M059J (cell line): ENCODE measurements around the gene NXNL1. TPM values are rescaled to one million over a fixed set of nuclear protein-coding genes. Genes with fewer than 3 reads are reported as not detected.
A peak's percentile ranks its signal among the peaks of the same experiment; 100 is the strongest.

Experiments used
- DNase-seq: peaks from one replicate; pipeline ENCODE4 v3.0.0-alpha.2; 2012; ENCODE audit warnings: low read depth
- total RNA-seq: library from RNA; depleted of rRNA; stranded (reverse); fragments of >200 nt; shearing (Covaris generic); gene quantifications from 2 replicates; pipeline ENCODE4 v1.2.3, GENCODE V29; 2014; rRNA removed

NXNL1 gene
- total RNA-seq, 1 experiment from 2014 or later = not detected

GRCh38 chr19:17419621-17420474 lies 40.9 kb downstream of the NXNL1 start, which contains the start of gene MVB12A:
TSS of gene MVB12A (plus strand) at chr19:17420047. CDS start at chr19:17420136, 89 bp downstream.
- DNase-seq = peak; percentile 99

- peak; percentile 37 for DNase-seq
These were observed 41.5 kb downstream of the NXNL1 start for GRCh38 chr19:17419154-17419620.

DNA sequence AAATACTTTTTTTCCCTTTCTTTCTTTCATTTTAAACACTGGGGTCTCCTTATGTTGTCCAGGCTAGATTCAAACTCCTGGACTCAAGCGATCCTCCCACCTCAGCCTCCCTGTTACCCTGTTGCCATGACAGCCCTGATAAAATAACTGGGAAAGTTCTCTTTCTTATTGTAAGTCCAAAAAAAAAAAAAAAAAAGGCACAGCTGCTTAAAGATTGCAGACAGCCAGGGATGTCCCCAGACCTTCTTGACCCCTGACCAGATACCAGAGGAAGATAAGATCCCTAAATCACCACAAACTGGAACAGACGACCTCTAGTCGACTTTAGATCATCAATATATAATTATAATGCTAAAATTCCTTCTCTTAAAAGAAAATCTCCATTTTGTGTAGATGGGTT lies 42.0 kb downstream of the NXNL1 start:
- peak; percentile 33 for DNase-seq

DNA sequence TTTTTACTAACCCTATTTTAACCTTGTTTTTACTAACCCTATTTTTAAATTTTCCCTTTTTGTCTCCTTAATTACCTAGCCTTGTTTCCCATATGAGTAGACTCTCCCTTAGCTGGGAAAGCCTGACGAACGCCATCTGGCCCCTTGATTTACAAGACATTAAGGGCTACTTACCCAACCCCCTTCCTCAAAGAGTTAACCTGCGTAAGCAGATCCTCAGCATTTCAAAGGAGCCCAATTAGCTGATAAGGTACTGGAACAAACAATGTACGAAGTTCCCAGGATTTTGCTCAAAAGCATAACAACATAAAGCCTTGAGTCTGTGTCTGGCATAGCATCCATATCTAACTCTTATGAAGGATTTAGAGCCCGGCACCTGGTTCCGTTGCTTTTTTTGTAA lies 45.6 kb downstream of the NXNL1 start:
- DNase-seq = no peak

DNA sequence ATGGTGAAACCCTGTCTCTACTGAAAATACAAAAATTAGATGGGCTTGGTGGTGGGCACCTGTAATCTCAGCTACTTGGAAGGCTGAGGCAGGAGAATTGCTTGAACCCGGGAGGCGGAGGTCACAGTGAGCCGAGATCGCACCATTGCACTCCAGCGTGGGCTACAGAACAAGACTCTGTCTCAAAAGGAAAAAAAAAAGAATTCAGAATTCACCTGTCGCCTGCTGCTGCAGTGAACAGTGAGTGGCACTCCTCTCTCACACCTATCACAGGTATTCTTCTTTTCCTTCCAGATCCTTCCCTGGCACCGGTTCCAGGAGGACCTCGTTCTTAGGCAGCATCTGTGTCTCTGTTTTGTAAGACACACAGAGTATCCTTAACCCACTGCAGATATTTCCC lies 46.6 kb downstream of the NXNL1 start:
- DNase-seq = no peak

- no peak for DNase-seq
These were observed 48.9 kb downstream of the NXNL1 start for GRCh38 chr19:17411801-17412200.

DNA sequence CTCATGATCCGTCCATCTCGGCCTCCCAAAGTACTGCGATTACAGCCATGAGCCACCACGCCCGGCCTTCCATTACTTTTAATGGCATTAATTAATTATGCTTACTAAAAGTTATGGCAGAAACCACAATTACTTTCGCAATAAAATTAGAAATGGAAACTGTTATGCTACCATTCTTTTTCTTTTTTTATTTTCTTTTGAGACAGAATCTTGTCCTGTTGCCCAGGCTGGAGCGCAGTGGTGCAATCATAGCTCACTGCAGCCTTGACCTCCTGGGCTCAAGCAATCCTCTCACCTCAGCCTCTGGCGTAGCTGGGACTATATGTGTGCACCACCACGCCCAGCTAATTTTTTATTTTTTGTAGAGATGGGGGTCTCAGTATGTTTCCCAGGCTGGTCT lies 50.7 kb downstream of the NXNL1 start:
- no peak for DNase-seq

- no peak for DNase-seq
These were observed 53.9 kb downstream of the NXNL1 start for GRCh38 chr19:17406887-17407196.

DNA sequence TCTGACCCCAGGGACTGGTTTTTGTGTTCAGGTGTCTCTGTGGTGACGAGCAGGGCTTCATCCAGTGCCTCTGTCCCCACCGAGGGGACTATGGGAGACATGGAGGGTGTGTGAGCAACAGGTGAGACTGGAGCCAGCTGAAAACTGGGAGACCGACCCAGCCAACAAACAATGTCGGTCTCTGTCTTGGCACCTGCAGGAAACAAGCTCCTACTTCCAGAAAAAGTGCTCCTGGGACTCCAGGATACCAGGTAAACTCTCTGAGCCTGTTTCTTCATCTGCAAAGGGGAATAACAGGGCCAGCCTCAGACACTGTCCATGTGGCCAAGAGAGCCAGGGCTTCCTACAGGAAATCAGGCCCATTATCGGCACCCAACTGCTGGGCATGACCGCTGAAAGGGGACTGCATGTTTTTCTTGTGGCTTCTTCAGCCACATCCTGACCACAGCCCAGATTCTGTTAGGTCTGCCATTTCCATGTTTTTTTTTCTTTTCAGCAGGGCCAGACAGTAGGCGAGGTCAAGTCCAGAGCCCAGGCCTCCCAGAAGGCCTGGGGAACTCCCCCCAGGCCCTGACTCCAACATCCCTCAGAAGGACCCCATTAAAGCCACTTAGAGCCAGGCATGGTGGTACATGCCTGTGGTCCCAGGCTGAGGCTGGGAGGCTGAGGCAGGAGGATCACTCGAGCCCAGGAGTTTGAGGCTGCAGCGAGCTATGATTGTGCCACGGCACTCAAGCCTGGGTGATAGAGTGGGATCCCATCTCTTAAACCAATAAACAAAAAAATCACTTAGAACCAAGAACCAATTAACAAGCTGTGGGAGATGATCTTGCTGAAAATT lies 54.5 kb downstream of the NXNL1 start:
- DNase-seq = peak; percentile 93

Other genes with a start within 250 kb of the NXNL1 start
- 17.9 and 18.1 TPM in 2 replicates for gene USE1, start 245.6 kb downstream of the NXNL1 start, total RNA-seq
- 7.9 and 9.7 TPM in 2 replicates for gene OCEL1, start 234.7 kb downstream of the NXNL1 start, total RNA-seq
- 35.5 and 56.4 TPM in 2 replicates for gene NR2F6, start 215.0 kb downstream of the NXNL1 start, total RNA-seq
- gene USHBP1, start 196.2 kb downstream of the NXNL1 start, total RNA-seq = not detected in 2 replicates
- 121 and 122 TPM in 2 replicates for gene BABAM1, start 193.5 kb downstream of the NXNL1 start, total RNA-seq
- 0.69 and 0.71 TPM in 2 replicates for gene ANKLE1, start 179.0 kb downstream of the NXNL1 start, total RNA-seq
- gene ABHD8, start 157.5 kb downstream of the NXNL1 start, total RNA-seq = 19.1 and 30.2 TPM in 2 replicates
- 73.2 and 83.3 TPM in 2 replicates for gene MRPL34, start 155.1 kb downstream of the NXNL1 start, total RNA-seq
- 40.5 and 50.3 TPM in 2 replicates for gene DDA1, start 151.4 kb downstream of the NXNL1 start, total RNA-seq
- gene ANO8, start 126.1 kb downstream of the NXNL1 start, total RNA-seq = 3.5 and 5.6 TPM in 2 replicates
- 9.6 and 16.8 TPM in 2 replicates for gene GTPBP3, start 123.4 kb downstream of the NXNL1 start, total RNA-seq
- gene PLVAP, start 83.6 kb downstream of the NXNL1 start, total RNA-seq = 0.05 TPM in 1 of 2 replicates, not detected in the other
- gene CCDC194, start 66.7 kb downstream of the NXNL1 start, total RNA-seq = 0.47 TPM in 1 of 2 replicates, not detected in the other
- gene BST2, start 55.3 kb downstream of the NXNL1 start, total RNA-seq = 490 and 600 TPM in 2 replicates
- gene MVB12A, start 40.9 kb downstream of the NXNL1 start, total RNA-seq = 144 and 151 TPM in 2 replicates
- 0.25 TPM in 1 of 2 replicates, not detected in the other for gene TMEM221, start 12.3 kb downstream of the NXNL1 start, total RNA-seq
- 4.8 and 12.2 TPM in 2 replicates for gene SLC27A1, start 9.6 kb upstream of the NXNL1 start, total RNA-seq
- 53.3 and 66.8 TPM in 2 replicates for gene PGLS, start 50.7 kb upstream of the NXNL1 start, total RNA-seq
- gene COLGALT1, start 94.7 kb upstream of the NXNL1 start, total RNA-seq = 104 and 150 TPM in 2 replicates
- 0.05 TPM in 1 of 2 replicates, not detected in the other for gene UNC13A, start 227.4 kb upstream of the NXNL1 start, total RNA-seq